Dendritic cell treated with granulocyte-macrophage colony-stimulating factor and Interleukin-4, amounts not matched to agents 40 ng/mL and 50 ng/mL, for 4 days (primary cell): ENCODE measurements around the gene MYH9.

Experiments used
- H3K27ac Mint-ChIP-seq: one replicate; pipeline ENCODE4 v1.8.0; 2022; ENCODE audit warnings: mild to moderate bottlenecking, mixed read lengths
- H3K27me3 Mint-ChIP-seq: one replicate; pipeline ENCODE4 v1.8.0; 2022; ENCODE audit warnings: mild to moderate bottlenecking, mixed read lengths
- H3K36me3 Mint-ChIP-seq: one replicate; pipeline ENCODE4 v1.8.0; 2022; ENCODE audit warnings: low read depth, mixed read lengths
- H3K4me1 Mint-ChIP-seq: one replicate; pipeline ENCODE4 v1.8.0; 2022; ENCODE audit warnings: low read depth, mixed read lengths
- H3K4me3 Mint-ChIP-seq: one replicate; pipeline ENCODE4 v1.8.0; 2022; ENCODE audit warnings: mild to moderate bottlenecking, moderate library complexity, mixed read lengths
- H3K9me3 Mint-ChIP-seq: one replicate; pipeline ENCODE4 v1.8.0; 2022; ENCODE audit warnings: mixed read lengths
- intact Hi-C: fragments of 100-400 bp; cut with micrococcal nuclease; formaldehyde crosslinking; loops from one replicate; pipeline ENCODE4 v1.15.0; 2022

The MYH9 gene

GRCh38 chr22:36348760-36349159, 39.0 kb downstream of the MYH9 start:
- Mint-ChIP-seq H3K4me1 (peaks cover 70% of the 10 kb centered on the region), H3K9me3 (no peaks in the 10 kb centered on the region), H3K27ac (no peak overlapping the region), H3K36me3 (peaks cover 76% of the 10 kb centered on the region), H3K27me3 (no peaks in the 10 kb centered on the region), H3K4me3 (no peak overlapping the region)
- intact Hi-C loops = no loop called here

DNA sequence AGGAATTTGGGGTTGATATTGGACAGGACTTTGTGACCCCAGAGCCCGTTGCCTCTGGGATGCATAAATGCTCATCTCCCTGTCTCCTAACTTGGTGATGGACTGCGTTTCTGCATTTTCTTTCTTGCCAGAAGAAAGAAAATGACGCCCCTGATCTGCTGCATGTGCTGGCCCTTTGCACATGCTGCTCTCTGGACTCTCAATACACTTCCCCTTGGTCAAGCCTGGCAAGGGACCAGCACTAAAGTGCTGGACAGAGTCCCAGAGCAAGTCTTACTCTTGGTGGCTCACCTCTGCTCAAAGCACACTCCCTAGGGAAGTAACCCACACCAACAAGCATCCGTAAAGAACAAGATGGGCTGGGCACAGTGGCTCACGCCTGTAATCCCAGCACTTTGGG, 40.7 kb downstream of the MYH9 start:
- no peak overlapping the region for H3K4me3 Mint-ChIP-seq
- no peaks in the 10 kb centered on the region for H3K9me3 Mint-ChIP-seq
- no peaks in the 10 kb centered on the region for H3K27me3 Mint-ChIP-seq
- no peak overlapping the region for H3K27ac Mint-ChIP-seq
- intact Hi-C loops = no loop called here
- peaks cover 83% of the 10 kb centered on the region for H3K36me3 Mint-ChIP-seq
- peaks cover 65% of the 10 kb centered on the region for H3K4me1 Mint-ChIP-seq

- Mint-ChIP-seq H3K4me1 (peaks cover 68% of the 10 kb centered on the region), H3K36me3 (peaks cover 97% of the 10 kb centered on the region), H3K9me3 (no peaks in the 10 kb centered on the region), H3K4me3 (no peak overlapping the region), H3K27me3 (no peaks in the 10 kb centered on the region), H3K27ac (peak overlapping the region; percentile 41)
- intact Hi-C loops = no loop called here
Measured at GRCh38 chr22:36344106-36344827, 43.5 kb downstream of the MYH9 start.

- intact Hi-C loops = no loop called here
Measured at GRCh38 chr22:36343720-36344105, 44.1 kb downstream of the MYH9 start.

DNA sequence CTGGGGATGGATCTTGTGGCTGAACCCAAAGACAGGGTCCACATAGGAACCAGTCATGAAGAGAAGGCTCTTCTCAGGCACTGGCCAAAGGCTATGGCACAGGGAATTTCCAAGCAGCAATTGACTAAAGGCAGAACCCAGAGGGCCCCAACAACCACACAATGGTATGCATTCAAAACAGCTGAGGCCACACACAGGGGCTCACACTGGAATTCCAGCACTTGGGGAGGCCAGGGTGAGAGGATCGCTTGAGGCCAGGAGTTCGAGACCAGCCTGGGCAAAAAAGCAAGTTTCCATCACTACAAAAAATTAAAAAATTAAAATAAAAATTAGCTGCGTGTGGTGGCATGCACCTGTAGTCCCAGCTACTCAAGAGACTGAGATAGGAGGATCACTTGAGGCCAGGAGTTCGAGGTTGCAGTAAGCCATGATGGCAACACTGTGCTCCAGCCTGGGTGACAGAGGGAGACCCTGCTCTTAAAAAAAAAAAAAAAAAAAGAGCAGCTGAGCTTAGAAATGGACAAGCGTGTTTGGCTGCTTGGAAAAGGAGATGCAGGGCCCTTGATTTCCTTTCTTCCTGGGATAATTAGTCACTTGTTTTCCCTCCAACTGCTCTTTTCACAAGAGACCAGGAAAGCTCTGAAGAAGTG, 44.6 kb downstream of the MYH9 start:
- Mint-ChIP-seq H3K27ac (no peak overlapping the region), H3K27me3 (no peaks in the 10 kb centered on the region), H3K9me3 (no peaks in the 10 kb centered on the region), H3K36me3 (peaks cover 97% of the 10 kb centered on the region), H3K4me1 (peaks cover 66% of the 10 kb centered on the region), H3K4me3 (no peak overlapping the region)
- intact Hi-C loops = no loop called here

More at GRCh38 chr22:36343720-36344105, 44.1 kb downstream of the MYH9 start:
- peaks cover 97% of the 10 kb centered on the region for H3K36me3 Mint-ChIP-seq
- no peaks in the 10 kb centered on the region for H3K27me3 Mint-ChIP-seq
- no peak overlapping the region for H3K27ac Mint-ChIP-seq
- peaks cover 66% of the 10 kb centered on the region for H3K4me1 Mint-ChIP-seq
- no peaks in the 10 kb centered on the region for H3K9me3 Mint-ChIP-seq
- no peak overlapping the region for H3K4me3 Mint-ChIP-seq

DNA sequence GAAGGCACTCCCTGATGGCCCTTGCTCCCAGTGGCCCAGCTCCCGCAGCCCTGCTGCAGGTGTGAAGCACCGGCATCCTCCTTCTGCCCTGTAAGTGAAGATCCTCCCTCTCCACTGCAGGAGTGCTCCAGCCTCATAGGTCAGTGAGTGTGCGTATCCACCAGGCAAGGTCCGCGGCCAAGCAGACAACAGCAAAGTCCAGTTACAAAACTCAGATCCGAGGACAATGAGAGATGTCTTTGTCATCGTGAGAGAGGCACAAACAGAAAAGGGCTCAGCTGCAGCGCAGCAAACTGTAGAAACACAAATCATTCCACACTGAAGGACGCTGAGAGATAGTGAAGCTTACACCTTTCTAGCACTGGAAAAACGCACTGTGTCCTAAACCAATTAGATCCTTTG, 46.1 kb downstream of the MYH9 start:
- peaks cover 68% of the 10 kb centered on the region for H3K4me1 Mint-ChIP-seq
- intact Hi-C loops = no loop called here
- no peaks in the 10 kb centered on the region for H3K9me3 Mint-ChIP-seq
- H3K36me3 Mint-ChIP-seq = peaks cover 94% of the 10 kb centered on the region
- peak overlapping the region; percentile 22 for H3K27ac Mint-ChIP-seq
- no peaks in the 10 kb centered on the region for H3K27me3 Mint-ChIP-seq
- H3K4me3 Mint-ChIP-seq = no peak overlapping the region

GRCh38 chr22:36340621-36341020, 47.1 kb downstream of the MYH9 start:
- intact Hi-C loops = no loop called here

GRCh38 chr22:36339171-36340065, 48.3 kb downstream of the MYH9 start:
- intact Hi-C loops = no loop called here
- Mint-ChIP-seq H3K36me3 (peaks cover 96% of the 10 kb centered on the region), H3K9me3 (no peaks in the 10 kb centered on the region), H3K4me3 (no peak overlapping the region), H3K4me1 (peaks cover 81% of the 10 kb centered on the region), H3K27ac (peak overlapping the region; percentile 22), H3K27me3 (no peaks in the 10 kb centered on the region)

More at GRCh38 chr22:36340621-36341020, 47.1 kb downstream of the MYH9 start:
- H3K4me3 Mint-ChIP-seq = no peak overlapping the region
- no peaks in the 10 kb centered on the region for H3K27me3 Mint-ChIP-seq
- peaks cover 75% of the 10 kb centered on the region for H3K4me1 Mint-ChIP-seq
- H3K9me3 Mint-ChIP-seq = no peaks in the 10 kb centered on the region
- peaks cover 94% of the 10 kb centered on the region for H3K36me3 Mint-ChIP-seq
- no peak overlapping the region for H3K27ac Mint-ChIP-seq

- intact Hi-C loops = no loop called here
- Mint-ChIP-seq H3K27ac (peak overlapping the region; percentile 88), H3K36me3 (peaks cover 96% of the 10 kb centered on the region), H3K27me3 (no peaks in the 10 kb centered on the region), H3K4me1 (peaks cover 84% of the 10 kb centered on the region), H3K9me3 (no peaks in the 10 kb centered on the region), H3K4me3 (peak overlapping the region; percentile 9)
Measured at GRCh38 chr22:36337365-36338130, 50.2 kb downstream of the MYH9 start.

GRCh38 chr22:36336246-36337182, 51.3 kb downstream of the MYH9 start:
- intact Hi-C loops = no loop called here
- Mint-ChIP-seq H3K4me3 (no peak overlapping the region), H3K36me3 (peaks cover 95% of the 10 kb centered on the region), H3K9me3 (no peaks in the 10 kb centered on the region), H3K27ac (peak overlapping the region; percentile 88), H3K4me1 (peaks cover 88% of the 10 kb centered on the region), H3K27me3 (no peaks in the 10 kb centered on the region)

GRCh38 chr22:36335621-36336020, 52.1 kb downstream of the MYH9 start:
- peak overlapping the region; percentile 33 for H3K4me3 Mint-ChIP-seq
- H3K36me3 Mint-ChIP-seq = peaks cover 92% of the 10 kb centered on the region
- H3K27me3 Mint-ChIP-seq = no peaks in the 10 kb centered on the region
- H3K9me3 Mint-ChIP-seq = no peaks in the 10 kb centered on the region
- peak overlapping the region; percentile 88 for H3K27ac Mint-ChIP-seq
- intact Hi-C loops = no loop called here
- peaks cover 90% of the 10 kb centered on the region for H3K4me1 Mint-ChIP-seq

GRCh38 chr22:36334821-36335603, 52.8 kb downstream of the MYH9 start:
- H3K9me3 Mint-ChIP-seq = no peaks in the 10 kb centered on the region
- intact Hi-C loops = loop anchor here (5.0 kb wide), 3 partner anchors 37 to 117 kb away; partner anchors contain the start of gene MYH9
- peaks cover 92% of the 10 kb centered on the region for H3K36me3 Mint-ChIP-seq
- H3K4me1 Mint-ChIP-seq = peaks cover 93% of the 10 kb centered on the region
- H3K4me3 Mint-ChIP-seq = peak overlapping the region; percentile 33
- no peaks in the 10 kb centered on the region for H3K27me3 Mint-ChIP-seq
- H3K27ac Mint-ChIP-seq = peak overlapping the region; percentile 88
